Ascending aorta (tissue), 2 donors: ENCODE data around the gene CDK2. TPM values are rescaled to one million over a fixed set of nuclear protein-coding genes. Genes with fewer than 3 reads are reported as not detected.

Source experiments
- DNase-seq, 2 donors: peaks; one replicate each; pipeline ENCODE4 v3.0.0-alpha.2; 2019; ENCODE audit warnings: low spot score in 2 of 2
- H3K27ac ChIP-seq, 2 donors: fragments of 200-600 bp; sonication (generic); one replicate each; pipeline ENCODE4 v1.5.1; 2016 to 2017; ENCODE audit warnings: mild to moderate bottlenecking in 1 of 2
- H3K27me3 ChIP-seq: fragments of 200-600 bp; sonication (generic); one replicate; pipeline ENCODE4 v1.5.1; 2017
- H3K36me3 ChIP-seq, 2 donors: fragments of 200-600 bp; sonication (generic); one replicate each; pipeline ENCODE4 v1.5.1; 2016
- H3K4me1 ChIP-seq, 2 donors: fragments of 200-600 bp; sonication (generic); one replicate each; pipeline ENCODE4 v1.5.1; 2016 to 2017; ENCODE audit warnings: mild to moderate bottlenecking in 1 of 2
- H3K4me3 ChIP-seq, 2 donors: fragments of 200-600 bp; sonication (generic); one replicate each; pipeline ENCODE4 v1.5.1; 2016 to 2017; ENCODE audit warnings: mild to moderate bottlenecking in 1 of 2
- H3K9me3 ChIP-seq, 2 donors: fragments of 200-600 bp; sonication (generic); one replicate each; pipeline ENCODE4 v1.5.1; 2016
- intact Hi-C: fragments of 100-400 bp; cut with DNase I; formaldehyde crosslinking; loops from one replicate; pipeline ENCODE4 v1.15.1; 2023
- total RNA-seq: library from RNA; depleted of rRNA; stranded (reverse); fragments of >200 nt; gene quantifications from one replicate; pipeline ENCODE4 v1.1.0, GENCODE V29; 2016
- TF ChIP-seq, protein P1 (sequence below), 3 experiments: fragments of 200-600 bp in 2 of 3; fragments of 450-650 bp in 1 of 3; sonication (generic) in 2 of 3; IDR thresholded peaks; one replicate each; pipeline ENCODE4 v1.5.1; 2016 to 2019; ENCODE audit warnings: antibody characterized with exemption in 3 of 3, mild to moderate bottlenecking in 1 of 3, moderate library complexity in 1 of 3

Gene CDK2
- total RNA-seq, 1 donor from 2014 or later: 24.5 TPM

DNA sequence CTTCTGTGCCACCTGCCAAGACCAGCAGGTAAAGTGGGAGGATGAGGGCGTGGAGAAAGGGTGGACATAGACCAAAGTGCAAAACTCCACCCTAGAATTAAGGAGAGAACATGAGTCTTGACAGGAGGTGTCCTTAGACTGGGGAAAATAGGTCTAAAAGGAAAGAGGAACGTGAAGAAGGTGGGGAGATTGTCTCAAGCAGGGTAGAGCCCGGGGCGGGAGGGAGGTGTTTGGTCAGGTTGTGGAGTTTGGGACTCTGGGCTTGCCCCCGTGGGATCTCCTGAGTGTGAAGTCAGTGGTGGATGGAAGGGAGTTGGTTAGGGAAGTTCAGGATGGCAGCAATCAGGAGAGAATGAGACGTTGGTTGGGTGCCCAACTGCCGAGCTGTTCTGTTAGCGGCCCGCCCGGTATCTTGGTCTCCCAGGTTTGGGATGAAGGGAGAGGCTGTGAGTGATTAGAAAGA, 35.3 kb upstream of the CDK2 start:
- no peaks in the 10 kb centered on the region for H3K9me3 ChIP-seq
- no peaks in the 10 kb centered on the region for H3K27me3 ChIP-seq
- peak in 1 of 2 donors; percentile 66 for DNase-seq
- TF ChIP-seq, protein P1, sequence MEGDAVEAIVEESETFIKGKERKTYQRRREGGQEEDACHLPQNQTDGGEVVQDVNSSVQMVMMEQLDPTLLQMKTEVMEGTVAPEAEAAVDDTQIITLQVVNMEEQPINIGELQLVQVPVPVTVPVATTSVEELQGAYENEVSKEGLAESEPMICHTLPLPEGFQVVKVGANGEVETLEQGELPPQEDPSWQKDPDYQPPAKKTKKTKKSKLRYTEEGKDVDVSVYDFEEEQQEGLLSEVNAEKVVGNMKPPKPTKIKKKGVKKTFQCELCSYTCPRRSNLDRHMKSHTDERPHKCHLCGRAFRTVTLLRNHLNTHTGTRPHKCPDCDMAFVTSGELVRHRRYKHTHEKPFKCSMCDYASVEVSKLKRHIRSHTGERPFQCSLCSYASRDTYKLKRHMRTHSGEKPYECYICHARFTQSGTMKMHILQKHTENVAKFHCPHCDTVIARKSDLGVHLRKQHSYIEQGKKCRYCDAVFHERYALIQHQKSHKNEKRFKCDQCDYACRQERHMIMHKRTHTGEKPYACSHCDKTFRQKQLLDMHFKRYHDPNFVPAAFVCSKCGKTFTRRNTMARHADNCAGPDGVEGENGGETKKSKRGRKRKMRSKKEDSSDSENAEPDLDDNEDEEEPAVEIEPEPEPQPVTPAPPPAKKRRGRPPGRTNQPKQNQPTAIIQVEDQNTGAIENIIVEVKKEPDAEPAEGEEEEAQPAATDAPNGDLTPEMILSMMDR (IDR thresholded peaks at IDR 0.05): no peak
- H3K4me3 ChIP-seq: peak overlapping the region; percentile 72 to 98
- intact Hi-C loops: loop anchor here (1.0 to 2.0 kb wide), 2 partner anchors 35 to 84 kb away; partner anchors contain the start of genes CDK2 and PMEL
- no peaks in the 10 kb centered on the region for H3K36me3 ChIP-seq
- H3K4me1 ChIP-seq: peaks cover 8 to 27% of the 10 kb centered on the region in 2 donors
- H3K27ac ChIP-seq: peak overlapping the region; percentile 92 to 95

DNA sequence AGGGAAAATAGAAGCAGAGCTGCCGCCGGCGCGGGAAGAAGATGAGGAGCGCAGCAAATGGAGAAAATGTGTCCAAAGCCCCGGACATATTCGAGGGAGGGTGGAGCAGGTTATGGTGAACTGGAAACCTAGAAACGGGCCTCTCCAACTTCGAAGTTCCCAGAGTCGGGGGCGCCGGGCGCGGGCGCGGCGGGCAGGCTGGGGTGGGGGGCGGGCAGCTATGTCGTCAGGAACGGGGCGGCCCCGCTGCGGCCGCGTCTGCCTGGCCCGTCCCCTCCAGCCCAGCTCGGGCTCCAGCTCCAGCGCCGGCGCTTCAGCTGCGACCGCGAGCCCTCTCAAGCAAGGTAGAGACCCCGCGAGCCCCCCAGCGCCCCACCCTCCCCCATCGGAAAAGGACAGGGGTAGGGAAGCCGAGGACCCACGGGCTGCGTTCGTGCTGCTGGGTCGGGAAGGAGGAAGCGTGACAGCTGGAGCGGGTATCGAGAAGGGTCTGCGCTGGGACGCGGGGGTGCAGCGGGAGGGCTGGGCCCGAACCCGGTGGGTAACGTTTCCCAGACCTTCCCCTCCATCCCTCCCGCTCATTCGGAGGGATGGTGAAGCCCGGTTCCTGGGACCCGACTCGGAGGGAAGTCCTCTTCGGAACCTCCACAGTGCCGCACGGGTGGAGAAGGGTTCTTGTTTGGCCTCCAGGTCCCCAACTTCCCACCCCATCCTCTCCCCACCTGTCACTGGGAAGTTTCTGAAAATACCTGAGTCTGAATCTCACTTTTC, 34.7 kb upstream of the CDK2 start:
- DNase-seq: peak in 1 of 2 donors; percentile 84
- Histone ChIP-seq H3K27me3 (no peaks in the 10 kb centered on the region), H3K4me1 (peaks cover 8 to 27% of the 10 kb centered on the region in 2 donors), H3K4me3 (peak overlapping the region; percentile 72 to 98), H3K27ac (peak overlapping the region; percentile 92 to 95), H3K36me3 (no peaks in the 10 kb centered on the region), H3K9me3 (no peaks in the 10 kb centered on the region)
- intact Hi-C loops: loop anchor here (1.0 to 2.0 kb wide), 4 partner anchors 35 to 115 kb away; partner anchors contain the start of genes CDK2, PMEL and SARNP
- TF ChIP-seq, protein P1 (IDR thresholded peaks at IDR 0.05): no peak

DNA sequence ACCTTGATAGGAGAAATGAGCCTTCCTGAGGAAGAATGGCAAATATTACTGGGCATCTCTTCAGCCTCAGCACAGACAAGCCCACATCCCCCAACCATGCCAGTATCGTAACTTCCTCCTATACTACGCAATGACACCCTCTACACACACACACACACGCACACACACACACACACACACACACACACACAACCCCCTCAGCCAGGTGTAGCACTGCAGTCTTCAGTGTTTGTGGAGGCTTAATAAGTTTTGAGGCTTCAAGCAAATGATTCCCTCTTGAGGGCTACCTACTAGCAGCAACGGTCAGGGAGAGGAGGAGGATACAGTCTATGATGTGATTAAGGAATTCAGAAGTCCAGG, 34.1 kb upstream of the CDK2 start:
- peaks cover 0 to 5% of the 10 kb centered on the region in 2 donors for H3K36me3 ChIP-seq
- H3K4me1 ChIP-seq: peaks cover 8 to 27% of the 10 kb centered on the region in 2 donors
- H3K27me3 ChIP-seq: no peaks in the 10 kb centered on the region
- no peak for DNase-seq
- peak overlapping the region; percentile 72 to 98 for H3K4me3 ChIP-seq
- H3K9me3 ChIP-seq: no peaks in the 10 kb centered on the region
- peak overlapping the region; percentile 92 to 95 for H3K27ac ChIP-seq
- TF ChIP-seq, protein P1 (IDR thresholded peaks at IDR 0.05): no peak
- intact Hi-C loops: loop anchor here (1.0 to 2.0 kb wide), 2 partner anchors 41 to 116 kb away; partner anchors contain the start of gene SARNP

DNA sequence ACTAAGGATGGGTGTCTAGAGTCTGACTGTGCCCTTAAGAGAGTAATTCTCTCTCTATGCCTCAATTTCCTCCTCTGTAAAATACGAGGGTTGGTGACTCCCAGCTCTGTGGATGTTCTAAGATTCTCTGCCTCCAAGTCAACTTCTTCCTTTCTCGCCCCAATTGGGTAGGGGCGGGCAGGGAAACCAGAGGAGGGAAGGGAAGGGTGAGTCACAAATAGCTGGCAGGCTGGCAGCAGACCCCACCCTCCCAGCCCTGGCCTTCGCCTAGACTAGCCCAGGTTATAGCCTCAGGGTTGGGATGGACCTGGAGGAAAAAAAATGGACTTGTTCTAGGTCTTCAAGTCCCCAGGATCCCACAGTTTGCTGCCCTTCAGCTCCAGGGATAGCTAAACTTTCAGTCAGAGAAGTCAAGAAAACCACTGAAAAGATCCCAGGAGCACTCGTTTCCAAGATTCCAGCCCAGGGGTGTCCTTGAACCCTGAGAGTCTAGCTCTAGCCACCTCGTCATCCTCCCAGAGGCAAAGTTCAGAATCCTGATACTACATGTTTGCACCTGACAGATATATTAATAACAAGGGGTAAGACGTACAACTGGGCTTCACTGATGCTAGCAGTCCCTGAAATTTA, 33.3 kb upstream of the CDK2 start:
- Histone ChIP-seq H3K27me3 (no peaks in the 10 kb centered on the region), H3K4me1 (peaks cover 8 to 23% of the 10 kb centered on the region in 2 donors), H3K4me3 (peak overlapping the region; percentile 72 to 98), H3K27ac (peak overlapping the region; percentile 92 to 95), H3K36me3 (peaks cover 0 to 5% of the 10 kb centered on the region in 2 donors), H3K9me3 (no peaks in the 10 kb centered on the region)
- TF ChIP-seq, protein P1 (IDR thresholded peaks at IDR 0.05): no peak
- peak; percentile 42 to 82 for DNase-seq
- intact Hi-C loops: loop anchor here (2.0 kb wide), 1 partner anchor 116 kb away; the partner anchor contains the start of gene SARNP

DNA sequence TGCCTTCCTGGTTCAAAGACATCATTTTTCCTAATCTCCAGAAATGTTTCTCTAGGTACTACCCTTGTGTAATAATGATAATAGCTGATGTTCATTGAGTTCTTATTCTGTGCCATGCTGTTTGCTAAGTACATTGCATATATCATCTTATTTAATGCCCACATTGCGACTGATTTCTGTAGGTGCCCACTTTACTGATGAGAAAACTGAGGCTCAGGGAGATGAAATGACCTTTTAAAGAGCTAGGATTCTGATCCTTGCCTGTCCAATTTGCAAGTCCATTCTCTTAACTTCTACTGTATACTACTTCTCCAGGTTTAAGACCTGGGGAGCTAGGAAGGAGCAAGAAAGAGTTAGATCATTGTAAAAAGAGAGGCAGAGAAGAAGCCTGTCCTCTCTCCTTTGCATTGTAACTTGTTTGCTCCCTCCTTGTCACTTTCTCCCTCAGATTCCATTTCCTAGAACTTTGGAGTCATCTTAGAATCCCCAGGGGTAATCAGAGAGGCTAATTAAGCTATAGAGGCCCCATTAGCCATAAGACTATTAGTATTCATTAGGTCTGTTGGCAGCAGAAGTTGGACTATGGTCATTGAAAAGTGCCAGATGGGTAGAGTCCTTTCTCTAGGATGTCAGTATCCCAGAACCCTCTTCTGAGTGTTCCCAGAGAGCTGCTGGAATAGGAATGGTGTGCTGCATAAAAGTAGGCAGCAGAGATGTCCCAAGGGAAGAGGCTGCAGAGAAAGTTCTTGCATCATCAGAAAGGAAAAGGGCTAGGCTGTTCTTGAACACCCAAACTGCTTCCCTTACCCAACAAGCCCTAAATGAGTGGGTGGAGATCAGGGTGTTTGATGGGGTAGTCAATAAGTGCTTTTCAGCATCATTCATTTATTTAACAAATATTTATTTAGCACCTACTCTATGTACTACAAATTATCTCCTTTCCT, 32.6 kb upstream of the CDK2 start:
- H3K27ac ChIP-seq: peak overlapping the region; percentile 92 to 95
- H3K9me3 ChIP-seq: no peaks in the 10 kb centered on the region
- intact Hi-C loops: loop anchor here (2.0 kb wide), 1 partner anchor 117 kb away; the partner anchor contains the start of gene SARNP
- no peaks in the 10 kb centered on the region for H3K27me3 ChIP-seq
- H3K4me3 ChIP-seq: peak overlapping the region in 1 of 2 donors; percentile 98
- H3K4me1 ChIP-seq: peaks cover 8 to 22% of the 10 kb centered on the region in 2 donors
- TF ChIP-seq, protein P1 (IDR thresholded peaks at IDR 0.05): no peak
- DNase-seq: no peak
- H3K36me3 ChIP-seq: peaks cover 6 to 8% of the 10 kb centered on the region in 2 donors
